ENCODE results near the gene PAFAH1B1. TPM values are rescaled to one million over a fixed set of nuclear protein-coding genes. Genes with fewer than 3 reads are reported as not detected.

The PAFAH1B1 gene
- total RNA-seq, 2 donors from 2014 or later: 168 to 182 TPM

DNA sequence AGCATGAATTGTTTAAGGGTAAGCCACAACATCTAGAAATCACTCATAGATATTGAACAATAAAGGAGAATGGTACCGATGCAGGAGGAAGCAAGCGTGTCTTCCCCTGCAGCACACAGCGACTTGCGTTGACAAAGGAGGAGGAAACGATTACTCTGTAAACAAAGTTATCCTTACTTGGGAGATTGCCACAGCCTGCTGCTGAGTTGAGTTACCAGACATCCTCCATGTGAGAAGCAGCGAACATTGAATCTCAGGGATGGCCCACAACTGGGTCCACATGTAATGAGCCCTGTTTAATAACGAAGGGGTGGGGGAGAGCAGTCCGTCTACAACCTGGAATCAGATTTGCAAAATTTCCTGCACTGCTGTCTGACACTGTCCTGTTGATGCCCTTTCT lies 90.5 kb downstream of the PAFAH1B1 start:
- peak overlapping the region; percentile 30 for H3K27ac Mint-ChIP-seq
- H3K9me3 Mint-ChIP-seq: no peaks in the 10 kb centered on the region
- H3K4me3 Mint-ChIP-seq: no peak overlapping the region
- peaks cover 4% of the 10 kb centered on the region for H3K4me1 Mint-ChIP-seq
- no peak for ATAC-seq (replicated peaks)
- peaks cover 57% of the 10 kb centered on the region for H3K36me3 Mint-ChIP-seq (ENCODE audit: low read depth)
- H3K27me3 Mint-ChIP-seq: no peaks in the 10 kb centered on the region

DNA sequence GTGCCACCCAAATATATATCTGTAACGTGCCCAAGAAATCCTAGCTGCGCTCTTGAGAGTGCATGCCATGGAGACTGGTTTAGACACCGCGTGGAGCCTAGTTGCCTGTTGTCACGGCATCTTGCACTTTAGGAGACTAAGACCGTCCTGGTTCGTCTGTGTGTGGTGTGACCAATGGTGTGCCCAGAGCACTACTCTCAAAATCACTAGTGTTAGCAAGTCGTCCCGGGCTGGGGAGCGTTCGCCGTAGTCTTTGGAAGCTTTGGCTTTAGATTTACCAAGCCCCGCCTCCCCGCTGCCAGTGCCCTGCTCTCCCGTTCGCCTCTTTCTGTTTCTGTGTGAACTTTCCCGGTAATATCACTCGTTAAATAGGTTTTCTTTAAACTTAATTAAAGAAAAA lies 91.1 kb downstream of the PAFAH1B1 start:
- no peaks in the 10 kb centered on the region for H3K9me3 Mint-ChIP-seq
- peak overlapping the region; percentile 30 for H3K27ac Mint-ChIP-seq
- peaks cover 56% of the 10 kb centered on the region for H3K36me3 Mint-ChIP-seq (ENCODE audit: low read depth)
- no peak for ATAC-seq (replicated peaks)
- H3K4me3 Mint-ChIP-seq: no peak overlapping the region
- peaks cover 8% of the 10 kb centered on the region for H3K4me1 Mint-ChIP-seq
- no peaks in the 10 kb centered on the region for H3K27me3 Mint-ChIP-seq

DNA sequence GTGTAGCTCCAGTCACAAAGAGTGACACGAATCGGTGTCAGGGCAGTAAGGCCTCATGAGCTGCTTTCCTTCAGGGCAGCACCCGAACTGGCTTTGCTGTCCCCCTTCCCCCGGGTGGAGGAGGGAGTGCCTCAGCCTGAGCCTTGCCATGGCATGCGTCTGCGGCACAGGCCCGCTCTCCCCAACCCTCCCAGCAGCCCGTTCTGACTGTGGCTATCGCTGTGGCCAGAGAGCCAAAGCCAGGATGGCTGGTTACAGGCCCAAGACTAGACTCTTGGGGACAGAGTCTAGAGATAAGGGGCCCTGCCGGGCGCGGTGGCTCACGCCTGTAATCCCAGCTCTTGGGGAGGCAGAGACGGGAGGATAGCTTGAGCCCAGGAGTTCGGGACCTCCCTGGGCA lies 92.2 kb downstream of the PAFAH1B1 start:
- Mint-ChIP-seq H3K4me3 (no peak overlapping the region), H3K9me3 (no peaks in the 10 kb centered on the region), H3K27me3 (no peaks in the 10 kb centered on the region), H3K36me3 (ENCODE audit: low read depth) (peaks cover 45% of the 10 kb centered on the region), H3K4me1 (peaks cover 8% of the 10 kb centered on the region), H3K27ac (no peak overlapping the region)
- ATAC-seq (replicated peaks): no peak

DNA sequence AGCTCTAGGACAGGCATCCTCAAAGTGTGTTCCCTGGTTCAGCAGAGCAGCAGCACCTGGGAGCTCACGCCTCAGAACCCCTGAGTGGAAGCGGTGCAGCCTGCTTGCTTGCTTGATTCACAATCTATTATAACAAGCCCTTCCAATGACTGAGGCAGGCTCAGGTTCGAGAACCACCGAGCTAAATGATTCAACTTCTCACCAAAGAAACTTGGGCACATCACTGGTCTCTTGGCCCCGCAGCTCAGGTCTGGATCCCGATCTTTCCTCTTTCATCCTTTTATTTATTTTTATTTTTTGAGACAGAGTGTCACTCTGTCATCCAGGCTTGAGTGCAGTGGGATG lies 93.6 kb downstream of the PAFAH1B1 start:
- no peak overlapping the region for H3K4me3 Mint-ChIP-seq
- peaks cover 8% of the 10 kb centered on the region for H3K4me1 Mint-ChIP-seq
- no peak for ATAC-seq (replicated peaks)
- no peaks in the 10 kb centered on the region for H3K27me3 Mint-ChIP-seq
- peak overlapping the region; percentile 67 for H3K27ac Mint-ChIP-seq
- H3K36me3 Mint-ChIP-seq (ENCODE audit: low read depth): peaks cover 31% of the 10 kb centered on the region
- no peaks in the 10 kb centered on the region for H3K9me3 Mint-ChIP-seq

DNA sequence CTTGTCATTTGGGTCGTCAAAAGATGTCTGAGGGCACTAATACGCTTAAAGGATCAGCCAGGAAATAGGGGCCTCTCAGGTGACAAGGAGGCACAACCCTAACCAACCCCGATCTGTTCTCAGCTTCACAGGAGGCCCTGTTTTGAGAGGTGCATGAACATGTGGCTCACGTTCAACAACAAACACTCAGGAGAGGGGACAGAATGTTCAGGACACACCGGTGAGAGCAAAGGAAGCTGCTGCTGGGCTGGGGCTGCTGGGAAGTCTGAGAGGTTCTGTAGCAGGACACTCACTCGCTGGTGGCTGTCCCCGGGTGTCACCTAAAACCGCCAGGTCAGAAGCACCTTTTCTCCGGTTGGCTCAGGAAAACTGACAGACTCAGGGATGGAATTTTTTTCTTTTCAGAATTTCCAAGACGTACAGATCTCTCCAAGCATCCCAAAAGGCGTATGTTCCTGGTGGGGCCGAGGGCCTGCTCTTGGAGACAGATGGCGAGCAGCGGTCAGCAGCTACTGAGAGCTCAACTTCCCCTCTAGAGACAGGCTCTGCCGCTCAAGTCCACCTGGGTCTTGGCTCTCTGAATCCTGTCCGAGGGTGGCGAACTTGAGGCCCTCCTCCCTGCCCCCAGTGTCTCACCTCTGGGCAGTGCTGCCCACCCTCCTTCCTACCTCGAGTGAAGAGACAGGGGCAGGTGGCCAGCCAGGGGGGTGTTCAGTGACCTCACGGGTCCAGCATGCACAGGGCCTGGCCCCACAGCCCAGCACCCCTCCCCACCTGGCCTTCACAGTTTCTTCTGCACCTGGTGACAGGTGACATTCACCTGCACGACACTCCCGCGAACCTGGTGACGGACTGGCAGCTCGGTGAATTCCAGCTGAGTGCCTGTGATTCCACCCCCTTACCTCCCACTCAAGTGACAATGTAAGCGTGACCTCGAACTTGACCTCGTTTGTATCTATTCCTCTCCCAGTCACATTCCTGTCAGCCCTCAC lies 95.2 kb downstream of the PAFAH1B1 start:
- H3K27ac Mint-ChIP-seq: peak overlapping the region; percentile 61
- H3K36me3 Mint-ChIP-seq (ENCODE audit: low read depth): peaks cover 24% of the 10 kb centered on the region
- H3K4me3 Mint-ChIP-seq: no peak overlapping the region
- no peak for ATAC-seq (replicated peaks)
- H3K27me3 Mint-ChIP-seq: no peaks in the 10 kb centered on the region
- H3K9me3 Mint-ChIP-seq: no peaks in the 10 kb centered on the region
- peaks cover 8% of the 10 kb centered on the region for H3K4me1 Mint-ChIP-seq

DNA sequence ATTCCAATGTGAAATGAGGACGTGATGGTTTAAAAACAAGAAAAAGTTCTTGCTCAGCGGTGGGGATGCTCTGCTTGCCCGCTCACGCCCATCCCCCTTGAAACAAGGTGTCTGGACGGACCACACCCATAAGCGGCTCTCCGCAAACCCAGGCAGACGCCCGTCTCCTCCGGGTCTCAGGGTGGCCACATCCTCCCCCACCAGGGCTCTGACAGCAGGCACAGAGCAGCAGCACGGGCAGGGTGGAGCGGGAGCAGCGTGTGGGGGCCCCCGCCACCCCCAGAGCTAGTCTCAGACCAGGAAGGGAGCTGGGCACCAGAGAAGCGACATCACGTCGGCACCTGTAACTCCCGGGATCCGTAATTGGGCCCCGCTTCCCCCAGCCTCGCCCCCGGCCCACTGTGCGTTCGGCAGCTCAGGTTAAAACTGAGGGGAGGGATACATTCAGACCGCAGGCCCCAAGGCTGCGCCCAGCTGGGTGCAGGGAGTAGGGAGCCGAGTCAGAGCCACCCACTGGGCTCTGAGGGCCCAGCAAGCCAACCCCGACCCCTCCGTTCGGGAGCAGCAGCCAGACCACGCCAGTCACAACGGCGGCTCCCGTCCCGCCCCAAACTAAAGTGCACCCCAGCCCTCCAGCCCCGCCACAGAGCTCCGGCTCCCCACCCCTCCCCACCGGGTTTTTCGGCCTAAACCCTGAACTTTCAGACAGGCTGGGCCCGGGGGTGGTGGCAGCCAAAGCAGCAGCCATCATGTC lies 96.1 kb downstream of the PAFAH1B1 start:
- H3K27ac Mint-ChIP-seq: peak overlapping the region; percentile 61
- H3K36me3 Mint-ChIP-seq (ENCODE audit: low read depth): peaks cover 20% of the 10 kb centered on the region
- H3K4me3 Mint-ChIP-seq: no peak overlapping the region
- H3K4me1 Mint-ChIP-seq: peaks cover 8% of the 10 kb centered on the region
- peak; percentile 25 for ATAC-seq (replicated peaks)
- H3K9me3 Mint-ChIP-seq: no peaks in the 10 kb centered on the region
- no peaks in the 10 kb centered on the region for H3K27me3 Mint-ChIP-seq

DNA sequence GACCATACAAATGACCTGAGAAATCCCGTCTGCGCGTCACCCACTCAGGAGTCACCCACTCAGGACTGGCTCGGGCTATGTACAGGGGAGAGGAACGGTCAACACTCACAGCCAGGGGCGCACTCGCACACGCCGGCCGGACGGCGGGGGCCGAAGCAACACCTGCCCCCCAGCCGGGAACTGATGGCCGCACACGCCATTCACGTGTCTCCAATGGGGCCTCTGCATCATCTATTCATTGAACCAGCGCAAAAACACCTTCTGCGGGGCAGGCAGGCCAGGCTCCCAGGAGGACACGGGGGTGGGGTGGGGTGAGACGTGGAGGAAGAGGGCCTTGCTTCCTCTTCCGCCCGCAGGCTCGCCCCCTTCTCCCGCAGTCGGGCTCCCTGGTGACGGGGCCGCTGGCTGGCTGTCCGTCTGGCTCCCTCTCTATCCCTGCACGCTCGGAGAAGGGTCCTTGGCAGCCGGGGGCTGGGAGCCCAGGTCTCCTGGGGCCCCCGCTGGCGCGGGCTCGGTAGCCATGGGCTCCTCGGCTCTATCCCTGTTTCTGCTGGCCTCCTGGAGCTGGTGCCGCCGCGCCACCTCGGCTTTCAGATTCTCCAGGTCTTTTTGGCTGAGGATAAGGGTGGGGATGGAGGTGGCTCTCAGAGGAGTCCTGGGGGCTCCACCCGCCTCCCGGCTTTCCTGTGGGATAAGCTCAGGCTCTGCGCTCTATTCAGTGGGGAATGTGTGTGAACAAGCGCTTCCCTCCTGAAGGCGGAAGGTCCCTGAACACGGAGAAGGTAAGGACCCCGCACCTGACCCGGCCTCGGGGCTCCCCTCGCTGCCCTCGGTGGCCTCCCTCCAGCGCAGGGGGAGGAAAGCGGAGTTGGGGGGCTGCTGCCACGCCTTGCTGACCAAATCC lies 97.0 kb downstream of the PAFAH1B1 start:
- no peak overlapping the region for H3K27ac Mint-ChIP-seq
- no peak for ATAC-seq (replicated peaks)
- H3K27me3 Mint-ChIP-seq: no peaks in the 10 kb centered on the region
- peaks cover 20% of the 10 kb centered on the region for H3K36me3 Mint-ChIP-seq (ENCODE audit: low read depth)
- peaks cover 8% of the 10 kb centered on the region for H3K4me1 Mint-ChIP-seq
- no peaks in the 10 kb centered on the region for H3K9me3 Mint-ChIP-seq
- no peak overlapping the region for H3K4me3 Mint-ChIP-seq

DNA sequence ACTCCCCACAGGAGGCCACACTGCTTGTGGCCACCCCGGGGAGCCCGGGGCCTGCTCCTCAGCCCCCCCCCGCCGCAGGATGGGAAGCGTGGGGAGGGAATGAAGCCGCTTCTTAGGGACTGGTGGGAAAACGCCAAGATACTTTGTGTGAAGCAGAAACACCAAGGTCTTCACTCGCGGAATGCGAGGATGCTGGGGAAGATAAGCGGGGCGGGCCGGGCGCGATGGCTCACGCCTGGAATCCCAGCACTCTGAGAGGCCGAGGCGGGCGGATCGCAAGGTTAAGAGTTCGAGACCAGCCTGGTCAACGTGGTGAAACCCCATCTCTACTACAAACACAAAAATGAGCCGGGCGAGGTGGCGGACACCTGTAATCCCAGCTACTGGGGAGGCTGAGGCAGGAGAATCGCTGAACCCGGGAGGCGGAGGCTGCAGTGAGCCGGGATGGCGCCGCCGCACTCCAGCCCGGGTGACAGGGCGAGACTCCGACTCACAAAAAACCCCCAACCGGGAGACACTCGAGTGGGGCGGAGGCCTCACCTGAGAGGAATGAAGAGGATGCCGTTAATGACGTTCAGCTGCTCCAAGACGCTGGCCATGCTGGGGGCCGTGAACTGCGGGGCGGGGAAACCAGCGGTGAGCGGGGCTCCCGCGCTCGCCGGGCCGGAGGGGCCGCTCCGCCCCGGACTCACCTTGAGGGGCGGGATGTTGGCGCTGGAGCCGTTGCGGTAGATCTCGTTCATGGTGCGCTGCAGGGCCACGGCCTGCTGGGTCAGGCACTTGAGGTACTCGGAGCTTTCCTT lies 97.8 kb downstream of the PAFAH1B1 start:
- no peaks in the 10 kb centered on the region for H3K27me3 Mint-ChIP-seq
- H3K4me1 Mint-ChIP-seq: peaks cover 8% of the 10 kb centered on the region
- no peak for ATAC-seq (replicated peaks)

DNA sequence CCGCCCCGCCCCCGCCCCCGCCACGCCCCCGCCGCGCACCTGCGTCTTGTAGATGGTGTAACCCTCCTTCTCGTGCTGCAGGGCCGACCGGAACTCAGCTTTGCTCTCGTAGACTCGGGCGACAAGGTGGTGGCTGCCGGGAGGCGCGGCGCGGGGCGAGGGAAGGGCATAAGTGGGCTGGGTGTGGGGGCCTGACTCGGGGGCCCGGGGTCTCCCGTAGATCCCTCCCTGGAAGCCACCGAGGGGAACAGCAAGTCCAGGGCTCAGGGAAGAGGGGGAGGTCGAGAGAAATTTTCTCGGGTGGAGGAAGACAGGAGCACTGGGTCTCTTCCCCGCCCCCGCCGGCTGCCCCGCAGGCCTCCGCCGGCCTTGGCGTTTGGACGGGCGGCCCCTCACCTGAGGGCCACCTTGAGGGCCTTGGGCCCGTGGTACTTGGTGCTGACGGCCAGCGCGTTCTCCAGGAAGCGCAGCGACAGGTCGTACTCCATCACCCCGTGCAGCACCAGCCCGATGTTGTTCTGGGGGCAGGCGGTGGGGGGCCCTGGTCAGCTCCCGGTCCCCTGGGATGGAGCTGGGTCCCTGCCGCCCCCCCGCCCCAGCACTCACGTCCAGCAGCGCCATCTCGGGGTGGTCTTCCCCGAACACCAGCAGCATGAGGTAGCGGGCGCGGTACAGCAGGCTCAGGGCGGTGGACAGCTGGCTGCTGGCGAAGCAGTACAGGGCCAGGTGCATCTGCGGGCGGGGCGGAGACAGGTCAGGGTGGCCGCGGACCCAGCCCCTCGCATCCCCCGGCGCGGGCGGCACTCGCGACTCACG lies 98.7 kb downstream of the PAFAH1B1 start:
- Mint-ChIP-seq H3K27ac (no peak overlapping the region), H3K9me3 (no peaks in the 10 kb centered on the region), H3K36me3 (ENCODE audit: low read depth) (peaks cover 27% of the 10 kb centered on the region), H3K27me3 (no peaks in the 10 kb centered on the region), H3K4me1 (peaks cover 8% of the 10 kb centered on the region), H3K4me3 (no peak overlapping the region)
- no peak for ATAC-seq (replicated peaks)

More for the DNA sequence above, 97.8 kb downstream of the PAFAH1B1 start:
- no peaks in the 10 kb centered on the region for H3K9me3 Mint-ChIP-seq
- H3K36me3 Mint-ChIP-seq (ENCODE audit: low read depth): peaks cover 20% of the 10 kb centered on the region
- no peak overlapping the region for H3K27ac Mint-ChIP-seq
- no peak overlapping the region for H3K4me3 Mint-ChIP-seq

DNA sequence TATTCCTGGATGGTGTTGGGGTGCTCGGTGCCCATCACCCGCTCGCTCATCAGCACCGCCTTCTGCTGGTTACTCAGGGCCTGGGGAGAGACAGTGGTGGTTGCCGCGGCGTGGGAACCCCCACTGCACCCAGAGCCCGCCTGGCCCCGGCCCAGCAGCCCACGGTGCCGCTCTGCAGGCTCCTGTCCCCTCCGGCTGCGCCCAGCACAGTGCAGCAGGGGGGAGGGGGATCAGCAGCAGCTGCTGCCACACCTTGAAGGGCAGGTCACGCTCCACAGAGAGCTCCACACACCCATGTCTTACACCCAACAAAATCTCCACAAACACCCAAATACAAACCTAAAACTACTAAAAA lies 99.3 kb downstream of the PAFAH1B1 start:
- H3K27me3 Mint-ChIP-seq: no peaks in the 10 kb centered on the region
- no peaks in the 10 kb centered on the region for H3K9me3 Mint-ChIP-seq
- H3K4me1 Mint-ChIP-seq: peaks cover 5% of the 10 kb centered on the region
- ATAC-seq (replicated peaks): no peak
- H3K36me3 Mint-ChIP-seq (ENCODE audit: low read depth): peaks cover 32% of the 10 kb centered on the region
- no peak overlapping the region for H3K27ac Mint-ChIP-seq
- H3K4me3 Mint-ChIP-seq: no peak overlapping the region

DNA sequence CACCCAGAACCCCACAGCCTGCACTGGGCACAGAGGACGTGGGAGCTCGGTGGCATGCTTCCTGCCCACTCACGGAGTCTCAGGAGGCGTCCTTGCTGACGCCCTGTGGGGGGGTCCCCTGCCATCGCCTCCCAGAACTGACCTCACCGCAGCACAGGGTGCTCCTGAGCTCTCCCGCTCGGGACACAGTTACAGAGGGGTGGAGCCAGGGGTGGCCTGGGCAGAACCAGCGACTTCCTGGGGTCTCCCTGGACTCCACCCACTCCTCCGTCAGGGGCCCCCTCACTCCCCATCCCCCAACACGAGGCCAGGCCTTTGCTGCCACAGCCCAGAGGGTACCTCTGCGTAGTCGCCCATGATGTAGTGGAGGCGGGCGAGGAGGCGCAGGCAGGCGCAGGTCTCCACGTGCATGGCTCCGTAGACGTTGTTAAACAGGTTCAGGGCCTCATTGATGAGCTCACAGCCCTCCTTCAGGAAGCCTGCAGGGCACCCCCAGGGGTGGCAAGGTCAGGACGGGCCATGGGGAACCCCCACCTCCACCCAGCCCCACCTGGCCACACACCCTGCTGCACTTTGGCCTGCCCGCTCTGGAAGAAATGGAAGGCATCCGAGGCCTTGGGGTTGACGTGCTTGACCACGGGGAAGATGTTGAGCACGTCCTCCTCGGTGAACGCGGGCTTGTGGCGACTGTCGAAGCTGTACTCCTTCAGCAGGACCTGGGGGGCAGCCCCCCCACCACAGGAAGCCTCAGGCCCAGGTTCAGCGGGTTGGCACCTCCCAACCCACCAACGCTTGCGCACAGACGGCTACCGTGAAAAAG lies 100.3 kb downstream of the PAFAH1B1 start:
- Mint-ChIP-seq H3K27me3 (no peaks in the 10 kb centered on the region), H3K9me3 (no peaks in the 10 kb centered on the region), H3K27ac (no peak overlapping the region), H3K4me1 (peaks cover 4% of the 10 kb centered on the region), H3K4me3 (no peak overlapping the region), H3K36me3 (ENCODE audit: low read depth) (peaks cover 32% of the 10 kb centered on the region)
- no peak for ATAC-seq (replicated peaks)

DNA sequence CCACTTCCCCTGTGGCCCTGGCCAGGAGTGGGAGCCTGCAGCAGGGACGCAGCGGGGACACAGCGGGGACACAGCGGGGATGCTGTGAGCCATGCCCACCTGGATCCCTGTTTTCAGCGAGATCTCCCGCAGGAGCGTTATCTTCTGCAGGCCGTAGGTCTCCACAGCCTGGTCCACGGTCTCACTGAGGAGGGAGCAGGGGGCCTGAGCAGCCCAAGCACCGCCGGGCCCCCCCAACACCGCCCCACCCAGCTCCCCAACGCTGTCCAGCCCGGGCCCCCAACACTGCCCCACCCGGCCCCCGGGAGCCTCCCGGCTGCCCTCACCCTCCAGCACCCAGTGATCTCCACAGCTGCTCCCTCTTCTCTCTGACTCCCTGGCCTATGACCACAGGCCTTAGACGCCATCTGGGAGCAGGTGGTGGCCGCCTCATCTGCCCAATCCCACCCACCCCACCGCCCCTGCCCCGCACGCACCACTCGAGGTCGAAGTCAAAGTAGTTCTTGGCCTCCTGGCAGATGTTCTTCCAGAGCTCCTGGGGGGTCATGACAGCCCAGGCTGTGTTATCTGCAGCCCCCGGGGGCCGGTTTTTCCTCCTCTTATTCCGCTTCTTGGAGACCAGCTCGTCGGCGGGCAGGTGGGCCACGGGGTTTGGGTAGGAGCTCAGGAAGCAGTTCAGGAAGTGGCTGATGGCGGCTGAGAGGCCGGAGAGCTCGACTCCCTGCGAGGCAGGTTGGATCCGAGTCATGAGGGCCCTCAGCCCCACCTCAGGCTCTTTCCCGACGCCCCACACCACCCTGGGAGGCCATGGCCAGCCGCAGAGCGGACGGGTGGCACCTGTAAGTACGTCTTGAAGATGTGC lies 101.2 kb downstream of the PAFAH1B1 start:
- Mint-ChIP-seq H3K4me1 (no peaks in the 10 kb centered on the region), H3K27ac (no peak overlapping the region), H3K4me3 (no peak overlapping the region), H3K27me3 (no peaks in the 10 kb centered on the region), H3K9me3 (no peaks in the 10 kb centered on the region), H3K36me3 (ENCODE audit: low read depth) (peaks cover 33% of the 10 kb centered on the region)
- ATAC-seq (replicated peaks): no peak
